Measurements from ENCODE around the gene INSC. TPM values are rescaled to one million over a fixed set of nuclear protein-coding genes. Genes with fewer than 3 reads are reported as not detected.

INSC gene
- total and polyA plus RNA-seq, 2 experiments from 2014 or later = 0.10 TPM; not detected in 1

DNA sequence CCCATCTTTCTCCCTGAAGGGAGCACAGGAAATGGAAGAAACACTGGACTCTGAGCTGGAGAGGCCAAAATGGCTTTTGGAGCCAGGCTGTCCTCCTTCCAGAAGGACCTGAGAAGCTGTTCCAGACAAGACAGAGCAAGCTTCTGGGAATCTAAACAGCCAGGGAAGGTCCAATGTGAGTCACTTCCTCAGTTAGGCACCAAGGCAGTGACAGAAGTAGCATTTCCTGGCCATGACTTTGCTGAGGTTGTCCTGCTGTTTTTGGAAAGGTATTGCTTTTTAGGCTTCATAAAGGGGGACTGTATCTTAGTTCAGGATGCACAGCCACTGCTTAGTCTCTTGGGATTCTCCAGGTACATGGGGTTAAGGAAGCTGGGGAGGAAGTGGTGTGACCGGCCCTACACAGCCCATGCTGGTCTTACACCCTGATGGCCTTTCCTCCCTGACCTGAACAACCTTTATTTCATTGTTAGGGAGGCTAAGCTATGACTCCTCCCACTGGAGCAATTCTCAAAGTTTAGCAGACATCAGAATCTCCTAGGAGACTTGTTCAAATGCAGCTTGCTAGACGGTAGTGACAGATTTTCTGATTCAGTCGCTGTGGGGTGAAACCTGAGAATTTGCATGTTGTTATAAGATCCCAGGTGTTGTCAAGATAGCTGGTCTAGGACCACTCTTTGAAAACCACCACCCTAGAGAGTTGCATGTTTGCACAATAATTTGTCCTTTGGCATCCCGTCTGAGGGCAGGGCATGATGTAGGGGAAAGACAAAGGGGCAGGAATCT, 6.8 kb upstream of the INSC start:
- no peak for DNase-seq (ENCODE audit: low spot score)
- Histone ChIP-seq H3K27ac (no peak overlapping the region), H3K4me3 (no peak overlapping the region), H3K9me3 (ENCODE audit: low read depth) (no peaks in the 10 kb centered on the region), H2AFZ (no peak overlapping the region), H3K79me2 (no peaks in the 10 kb centered on the region), H4K20me1 (ENCODE audit: insufficient read depth, poor library complexity, severe bottlenecking) (no peaks in the 10 kb centered on the region), H3K27me3 (no peaks in the 10 kb centered on the region), H3K4me1 (ENCODE audit: insufficient read depth) (no peaks in the 10 kb centered on the region), H3K36me3 (replicated peaks; ENCODE audit: insufficient read depth, low read depth) (no peaks in the 10 kb centered on the region), H3K9me2 (replicated peaks; ENCODE audit: insufficient read depth) (no peaks in the 10 kb centered on the region), H3K4me2 (no peak overlapping the region)
- TF ChIP-seq, protein P1, sequence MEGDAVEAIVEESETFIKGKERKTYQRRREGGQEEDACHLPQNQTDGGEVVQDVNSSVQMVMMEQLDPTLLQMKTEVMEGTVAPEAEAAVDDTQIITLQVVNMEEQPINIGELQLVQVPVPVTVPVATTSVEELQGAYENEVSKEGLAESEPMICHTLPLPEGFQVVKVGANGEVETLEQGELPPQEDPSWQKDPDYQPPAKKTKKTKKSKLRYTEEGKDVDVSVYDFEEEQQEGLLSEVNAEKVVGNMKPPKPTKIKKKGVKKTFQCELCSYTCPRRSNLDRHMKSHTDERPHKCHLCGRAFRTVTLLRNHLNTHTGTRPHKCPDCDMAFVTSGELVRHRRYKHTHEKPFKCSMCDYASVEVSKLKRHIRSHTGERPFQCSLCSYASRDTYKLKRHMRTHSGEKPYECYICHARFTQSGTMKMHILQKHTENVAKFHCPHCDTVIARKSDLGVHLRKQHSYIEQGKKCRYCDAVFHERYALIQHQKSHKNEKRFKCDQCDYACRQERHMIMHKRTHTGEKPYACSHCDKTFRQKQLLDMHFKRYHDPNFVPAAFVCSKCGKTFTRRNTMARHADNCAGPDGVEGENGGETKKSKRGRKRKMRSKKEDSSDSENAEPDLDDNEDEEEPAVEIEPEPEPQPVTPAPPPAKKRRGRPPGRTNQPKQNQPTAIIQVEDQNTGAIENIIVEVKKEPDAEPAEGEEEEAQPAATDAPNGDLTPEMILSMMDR (IDR thresholded peaks at IDR 0.05; ENCODE audit: poor library complexity) = no peak
- TF ChIP-seq EZH2phosphoT487 (IDR thresholded peaks at IDR 0.05; ENCODE audit: low read depth, severe bottlenecking, unreplicated experiment) = no peak
- no peak for TF ChIP-seq EZH2 (IDR thresholded peaks at IDR 0.05; ENCODE audit: borderline replicate concordance)
- 70% methylated on average over 4 of the region's 4 CpGs for WGBS (ENCODE audit: low lambda C conversion rate, missing lambda C conversion rate)

DNA sequence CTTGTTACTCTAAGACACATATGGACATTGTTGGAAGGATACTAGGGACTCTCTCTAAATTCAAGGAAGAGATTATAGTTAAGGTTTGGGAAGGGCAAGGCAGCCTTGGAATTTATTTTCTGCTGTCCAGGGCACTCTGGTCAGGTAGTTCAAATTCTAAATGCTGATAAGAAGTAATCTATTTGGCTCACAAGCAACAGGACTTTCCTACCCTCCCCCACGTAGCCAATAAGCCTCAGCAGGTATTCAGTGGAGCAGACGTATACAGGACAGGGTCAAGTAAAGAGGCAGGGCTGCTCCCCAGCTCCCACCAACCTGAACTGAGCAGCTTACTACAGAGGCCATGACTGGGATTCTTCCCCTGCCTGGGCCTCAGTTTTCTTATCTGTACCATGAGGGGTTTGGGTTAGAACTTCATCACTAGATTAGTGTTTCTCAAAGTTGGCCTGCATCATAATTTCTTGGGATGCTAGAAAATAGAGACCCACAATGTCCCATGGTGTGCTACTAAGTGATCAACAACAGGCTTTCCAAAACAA, 6.1 kb upstream of the INSC start:
- H2AFZ ChIP-seq = no peak overlapping the region
- no peaks in the 10 kb centered on the region for H3K79me2 ChIP-seq
- no peak overlapping the region for H3K4me2 ChIP-seq
- no peaks in the 10 kb centered on the region for H4K20me1 ChIP-seq (ENCODE audit: insufficient read depth, poor library complexity, severe bottlenecking)
- H3K4me3 ChIP-seq = no peak overlapping the region
- no peak for DNase-seq (ENCODE audit: low spot score)
- no peaks in the 10 kb centered on the region for H3K4me1 ChIP-seq (ENCODE audit: insufficient read depth)
- H3K27me3 ChIP-seq = peaks cover 4% of the 10 kb centered on the region
- no peaks in the 10 kb centered on the region for H3K9me2 ChIP-seq (replicated peaks; ENCODE audit: insufficient read depth)
- H3K27ac ChIP-seq = no peak overlapping the region
- no peaks in the 10 kb centered on the region for H3K36me3 ChIP-seq (replicated peaks; ENCODE audit: insufficient read depth, low read depth)
- no peaks in the 10 kb centered on the region for H3K9me3 ChIP-seq (ENCODE audit: low read depth)
- 50% methylated on average over 2 of the region's 2 CpGs for WGBS (ENCODE audit: low lambda C conversion rate, missing lambda C conversion rate)
- TF ChIP-seq, protein P1 (IDR thresholded peaks at IDR 0.05; ENCODE audit: poor library complexity) = no peak
- TF ChIP-seq EZH2phosphoT487 (IDR thresholded peaks at IDR 0.05; ENCODE audit: low read depth, severe bottlenecking, unreplicated experiment) (no peak), EZH2 (IDR thresholded peaks at IDR 0.05; ENCODE audit: borderline replicate concordance) (no peak)

DNA sequence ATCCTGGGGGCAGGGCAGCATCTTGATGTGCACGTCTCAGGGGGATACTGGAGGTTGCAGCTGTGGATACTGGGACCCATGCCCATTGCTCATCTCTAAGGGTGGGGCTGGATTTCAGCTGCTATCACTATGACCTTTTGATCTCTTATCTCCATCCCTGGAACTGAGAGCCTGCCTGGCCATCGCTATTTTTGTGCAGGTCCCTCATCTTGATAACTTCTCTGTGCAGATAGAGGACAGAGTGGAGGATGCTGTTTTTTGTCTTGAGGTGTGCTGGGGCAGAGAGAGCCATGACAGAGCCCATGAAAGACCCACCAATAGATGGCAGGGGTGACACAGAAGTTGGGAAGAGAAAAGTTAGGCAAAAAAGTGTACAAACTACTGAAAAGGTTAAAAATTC, 5.1 kb upstream of the INSC start:
- Histone ChIP-seq H3K27ac (no peak overlapping the region), H4K20me1 (ENCODE audit: insufficient read depth, poor library complexity, severe bottlenecking) (no peaks in the 10 kb centered on the region), H2AFZ (no peak overlapping the region), H3K79me2 (no peaks in the 10 kb centered on the region), H3K9me2 (replicated peaks; ENCODE audit: insufficient read depth) (no peaks in the 10 kb centered on the region), H3K4me3 (no peak overlapping the region), H3K27me3 (peaks cover 11% of the 10 kb centered on the region), H3K4me1 (ENCODE audit: insufficient read depth) (peaks cover 2% of the 10 kb centered on the region), H3K36me3 (replicated peaks; ENCODE audit: insufficient read depth, low read depth) (no peaks in the 10 kb centered on the region), H3K9me3 (ENCODE audit: low read depth) (no peaks in the 10 kb centered on the region), H3K4me2 (no peak overlapping the region)
- DNase-seq (ENCODE audit: low spot score) = no peak
- TF ChIP-seq, protein P1 (IDR thresholded peaks at IDR 0.05; ENCODE audit: poor library complexity) = no peak
- TF ChIP-seq EZH2phosphoT487 (IDR thresholded peaks at IDR 0.05; ENCODE audit: low read depth, severe bottlenecking, unreplicated experiment) (no peak), EZH2 (IDR thresholded peaks at IDR 0.05; ENCODE audit: borderline replicate concordance) (no peak)
- WGBS (ENCODE audit: low lambda C conversion rate, missing lambda C conversion rate) = 75% methylated on average over 2 of the region's 2 CpGs
